IPS-18c (cell line): ENCODE data around the gene SPRED2.

Experiments
- H3K4me3 ChIP-seq: 2 replicates; pipeline ENCODE4 v1.7.0; 2013; ENCODE audit warnings: low read depth, mild to moderate bottlenecking, low read length, moderate library complexity; ENCODE audit not compliant: insufficient read depth
- H3K9me3 ChIP-seq: one replicate; pipeline ENCODE4 v1.6.1; 2013; ENCODE audit warnings: mild to moderate bottlenecking, low read length, moderate library complexity; ENCODE audit not compliant: control insufficient read depth, insufficient read depth

Gene SPRED2

GRCh38 chr2:65427532-65427931 lies 4.9 kb downstream of the SPRED2 start:
- no peaks in the 10 kb centered on the region for H3K9me3 ChIP-seq
- H3K4me3 ChIP-seq: no peak overlapping the region

- no peak overlapping the region for H3K4me3 ChIP-seq
- no peaks in the 10 kb centered on the region for H3K9me3 ChIP-seq
Observed at GRCh38 chr2:65425276-65425675, 7.1 kb downstream of the SPRED2 start.

- H3K9me3 ChIP-seq: no peaks in the 10 kb centered on the region
Observed at GRCh38 chr2:65424391-65424790, 8.0 kb downstream of the SPRED2 start.

GRCh38 chr2:65421432-65421748 lies 11.0 kb downstream of the SPRED2 start:
- no peak overlapping the region for H3K4me3 ChIP-seq
- H3K9me3 ChIP-seq: no peaks in the 10 kb centered on the region

More at GRCh38 chr2:65424391-65424790, 8.0 kb downstream of the SPRED2 start:
- H3K4me3 ChIP-seq: no peak overlapping the region

GRCh38 chr2:65420712-65421431 lies 11.5 kb downstream of the SPRED2 start:
- H3K9me3 ChIP-seq: no peaks in the 10 kb centered on the region
- no peak overlapping the region for H3K4me3 ChIP-seq

- Histone ChIP-seq H3K9me3 (no peaks in the 10 kb centered on the region), H3K4me3 (no peak overlapping the region)
Observed at GRCh38 chr2:65417509-65418085, 14.8 kb downstream of the SPRED2 start.

GRCh38 chr2:65416945-65417344 lies 15.5 kb downstream of the SPRED2 start:
- H3K4me3 ChIP-seq: no peak overlapping the region
- H3K9me3 ChIP-seq: no peaks in the 10 kb centered on the region

GRCh38 chr2:65416321-65416720 lies 16.1 kb downstream of the SPRED2 start:
- no peak overlapping the region for H3K4me3 ChIP-seq
- no peaks in the 10 kb centered on the region for H3K9me3 ChIP-seq

- Histone ChIP-seq H3K9me3 (no peaks in the 10 kb centered on the region), H3K4me3 (no peak overlapping the region)
Observed at GRCh38 chr2:65415091-65415490, 17.3 kb downstream of the SPRED2 start.

GRCh38 chr2:65413610-65414009 lies 18.8 kb downstream of the SPRED2 start:
- no peaks in the 10 kb centered on the region for H3K9me3 ChIP-seq
- H3K4me3 ChIP-seq: no peak overlapping the region

GRCh38 chr2:65413106-65413505 lies 19.3 kb downstream of the SPRED2 start:
- no peaks in the 10 kb centered on the region for H3K9me3 ChIP-seq
- no peak overlapping the region for H3K4me3 ChIP-seq

GRCh38 chr2:65411056-65411795 lies 21.2 kb downstream of the SPRED2 start:
- Histone ChIP-seq H3K4me3 (no peak overlapping the region), H3K9me3 (no peaks in the 10 kb centered on the region)

- no peaks in the 10 kb centered on the region for H3K9me3 ChIP-seq
Observed at GRCh38 chr2:65409045-65409444, 23.4 kb downstream of the SPRED2 start.

GRCh38 chr2:65407240-65407639 lies 25.2 kb downstream of the SPRED2 start:
- H3K4me3 ChIP-seq: no peak overlapping the region
- no peaks in the 10 kb centered on the region for H3K9me3 ChIP-seq

More at GRCh38 chr2:65409045-65409444, 23.4 kb downstream of the SPRED2 start:
- H3K4me3 ChIP-seq: no peak overlapping the region

GRCh38 chr2:65404988-65405697 lies 27.3 kb downstream of the SPRED2 start:
- no peaks in the 10 kb centered on the region for H3K9me3 ChIP-seq
- no peak overlapping the region for H3K4me3 ChIP-seq

- Histone ChIP-seq H3K9me3 (no peaks in the 10 kb centered on the region), H3K4me3 (peak overlapping the region; percentile 9; the same call in 1 of the 2 replicates)
Observed at GRCh38 chr2:65403529-65403915, 28.9 kb downstream of the SPRED2 start.

- Histone ChIP-seq H3K4me3 (no peak overlapping the region), H3K9me3 (no peaks in the 10 kb centered on the region)
Observed at GRCh38 chr2:65402780-65403528, 29.4 kb downstream of the SPRED2 start.
